HEK293 (cell line): ENCODE measurements around the gene ADCY7.

Experiments used
- HOXA7 ChIP-seq: sonication (generic); formaldehyde crosslinking; IDR thresholded peaks from 2 replicates; pipeline ENCODE4 v1.8.1; 2022; ENCODE audit warnings: missing genetic modification reagents, borderline replicate concordance
- KLF1 ChIP-seq: fragments of 450-650 bp; formaldehyde crosslinking; IDR thresholded peaks from 2 replicates; pipeline ENCODE4 v1.5.1; 2016; ENCODE audit warnings: missing biosample characterization, missing genetic modification characterization
- MEIS1 ChIP-seq: sonication (generic); formaldehyde crosslinking; IDR thresholded peaks from 2 replicates; pipeline ENCODE4 v1.8.1; 2022; ENCODE audit warnings: missing genetic modification reagents, mild to moderate bottlenecking, borderline replicate concordance
- TCF7L2 ChIP-seq: IDR thresholded peaks from 2 replicates; pipeline ENCODE4 v1.6.1; 2011; ENCODE audit warnings: low read depth, mild to moderate bottlenecking, inconsistent platforms, low read length, moderate library complexity, borderline replicate concordance
- ZNF155 ChIP-seq: fragments of 450-650 bp; formaldehyde crosslinking; IDR thresholded peaks from 2 replicates; pipeline ENCODE4 v1.5.1; 2016; ENCODE audit warnings: missing biosample characterization, missing genetic modification characterization
- ZNF274 ChIP-seq, 2 experiments: fragments of 200-500 bp in 1 of 2; fragments of 450-650 bp in 1 of 2; sonication (Bioruptor generic) in 1 of 2; formaldehyde crosslinking in 1 of 2; IDR thresholded peaks; 2 replicates each; pipeline versions ENCODE4 v1.5.1 to v1.6.1; 2014 to 2016; ENCODE audit warnings: borderline replicate concordance in 1 of 2, inconsistent platforms in 1 of 2, low read length in 1 of 2, missing biosample characterization in 1 of 2, missing genetic modification characterization in 1 of 2
- TF ChIP-seq, protein P1 (sequence below): fragments of 450-650 bp; formaldehyde crosslinking; IDR thresholded peaks from 2 replicates; pipeline ENCODE4 v1.5.1; 2016; ENCODE audit warnings: missing biosample characterization, missing genetic modification characterization
- TF ChIP-seq, protein P2 (sequence below): fragments of 450-650 bp; formaldehyde crosslinking; IDR thresholded peaks from 2 replicates; pipeline ENCODE4 v1.5.1; 2016; ENCODE audit warnings: missing biosample characterization, missing genetic modification characterization
- TF ChIP-seq, protein P3 (sequence below): fragments of 450-650 bp; formaldehyde crosslinking; IDR thresholded peaks from 2 replicates; pipeline ENCODE4 v1.5.1; 2016; ENCODE audit warnings: missing biosample characterization, missing genetic modification characterization, low read depth
- TF ChIP-seq, protein P4 (sequence below): fragments of 450-650 bp; formaldehyde crosslinking; IDR thresholded peaks from 2 replicates; pipeline ENCODE4 v1.5.1; 2016; ENCODE audit warnings: missing biosample characterization, missing genetic modification characterization

DNA sequence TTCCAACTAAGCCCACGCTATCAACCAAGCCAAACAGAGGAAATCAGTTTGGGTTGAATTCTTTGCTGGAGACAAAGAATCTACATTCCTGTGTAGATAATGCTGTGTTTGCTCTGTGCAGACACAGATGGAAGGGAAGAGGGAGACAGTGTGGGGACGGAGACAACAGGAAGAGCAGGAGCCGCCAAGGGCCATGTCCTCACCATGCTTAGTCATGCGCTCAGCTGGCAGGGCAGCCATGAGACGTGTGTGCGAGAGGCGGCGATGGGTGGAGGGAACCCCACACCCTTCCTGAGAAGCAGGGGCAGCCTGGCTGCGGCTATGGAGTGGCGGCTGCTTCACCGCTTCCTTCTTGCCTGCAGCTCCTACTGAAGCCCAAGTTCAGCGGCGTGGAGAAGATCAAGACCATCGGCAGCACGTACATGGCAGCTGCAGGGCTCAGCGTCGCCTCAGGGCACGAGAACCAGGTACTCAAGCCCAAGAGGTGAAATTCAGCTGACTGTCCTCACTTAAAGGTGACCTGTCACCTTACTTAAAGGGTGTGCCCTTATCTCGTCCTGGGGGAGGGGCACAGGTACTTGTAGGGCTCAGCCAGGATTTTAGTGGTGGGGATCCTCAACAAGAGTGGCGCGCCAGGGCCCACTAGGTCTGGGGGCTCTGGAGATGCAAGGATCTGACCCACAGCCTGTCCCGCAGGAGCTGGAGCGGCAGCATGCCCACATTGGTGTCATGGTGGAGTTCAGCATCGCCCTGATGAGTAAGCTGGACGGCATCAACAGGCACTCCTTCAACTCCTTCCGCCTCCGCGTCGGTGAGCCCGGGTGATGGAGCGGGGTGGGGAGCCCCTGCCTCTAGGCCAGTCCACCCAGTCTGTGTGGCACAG, 47.5 kb downstream of the ADCY7 start:
- TF ChIP-seq, protein P1, sequence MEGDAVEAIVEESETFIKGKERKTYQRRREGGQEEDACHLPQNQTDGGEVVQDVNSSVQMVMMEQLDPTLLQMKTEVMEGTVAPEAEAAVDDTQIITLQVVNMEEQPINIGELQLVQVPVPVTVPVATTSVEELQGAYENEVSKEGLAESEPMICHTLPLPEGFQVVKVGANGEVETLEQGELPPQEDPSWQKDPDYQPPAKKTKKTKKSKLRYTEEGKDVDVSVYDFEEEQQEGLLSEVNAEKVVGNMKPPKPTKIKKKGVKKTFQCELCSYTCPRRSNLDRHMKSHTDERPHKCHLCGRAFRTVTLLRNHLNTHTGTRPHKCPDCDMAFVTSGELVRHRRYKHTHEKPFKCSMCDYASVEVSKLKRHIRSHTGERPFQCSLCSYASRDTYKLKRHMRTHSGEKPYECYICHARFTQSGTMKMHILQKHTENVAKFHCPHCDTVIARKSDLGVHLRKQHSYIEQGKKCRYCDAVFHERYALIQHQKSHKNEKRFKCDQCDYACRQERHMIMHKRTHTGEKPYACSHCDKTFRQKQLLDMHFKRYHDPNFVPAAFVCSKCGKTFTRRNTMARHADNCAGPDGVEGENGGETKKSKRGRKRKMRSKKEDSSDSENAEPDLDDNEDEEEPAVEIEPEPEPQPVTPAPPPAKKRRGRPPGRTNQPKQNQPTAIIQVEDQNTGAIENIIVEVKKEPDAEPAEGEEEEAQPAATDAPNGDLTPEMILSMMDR, result no peak
- TF ChIP-seq ZNF274 (IDR thresholded peaks at IDR 0.05; ENCODE audit: low read length) (no peak), ZNF274 (tag by site-specific recombination; IDR thresholded peaks at IDR 0.05; ENCODE audit: borderline replicate concordance) (no peak), ZNF155 (tag by site-specific recombination) (no peak), KLF1 (tag by site-specific recombination) (no peak), TCF7L2 (no peak), HOXA7 (no peak), MEIS1 (no peak)
- TF ChIP-seq, protein P2, sequence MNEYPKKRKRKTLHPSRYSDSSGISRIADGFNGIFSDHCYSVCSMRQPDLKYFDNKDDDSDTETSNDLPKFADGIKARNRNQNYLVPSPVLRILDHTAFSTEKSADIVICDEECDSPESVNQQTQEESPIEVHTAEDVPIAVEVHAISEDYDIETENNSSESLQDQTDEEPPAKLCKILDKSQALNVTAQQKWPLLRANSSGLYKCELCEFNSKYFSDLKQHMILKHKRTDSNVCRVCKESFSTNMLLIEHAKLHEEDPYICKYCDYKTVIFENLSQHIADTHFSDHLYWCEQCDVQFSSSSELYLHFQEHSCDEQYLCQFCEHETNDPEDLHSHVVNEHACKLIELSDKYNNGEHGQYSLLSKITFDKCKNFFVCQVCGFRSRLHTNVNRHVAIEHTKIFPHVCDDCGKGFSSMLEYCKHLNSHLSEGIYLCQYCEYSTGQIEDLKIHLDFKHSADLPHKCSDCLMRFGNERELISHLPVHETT (tag by site-specific recombination), result no peak
- TF ChIP-seq, protein P3, sequence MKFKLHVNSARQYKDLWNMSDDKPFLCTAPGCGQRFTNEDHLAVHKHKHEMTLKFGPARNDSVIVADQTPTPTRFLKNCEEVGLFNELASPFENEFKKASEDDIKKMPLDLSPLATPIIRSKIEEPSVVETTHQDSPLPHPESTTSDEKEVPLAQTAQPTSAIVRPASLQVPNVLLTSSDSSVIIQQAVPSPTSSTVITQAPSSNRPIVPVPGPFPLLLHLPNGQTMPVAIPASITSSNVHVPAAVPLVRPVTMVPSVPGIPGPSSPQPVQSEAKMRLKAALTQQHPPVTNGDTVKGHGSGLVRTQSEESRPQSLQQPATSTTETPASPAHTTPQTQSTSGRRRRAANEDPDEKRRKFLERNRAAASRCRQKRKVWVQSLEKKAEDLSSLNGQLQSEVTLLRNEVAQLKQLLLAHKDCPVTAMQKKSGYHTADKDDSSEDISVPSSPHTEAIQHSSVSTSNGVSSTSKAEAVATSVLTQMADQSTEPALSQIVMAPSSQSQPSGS (tag by site-specific recombination), result no peak
- TF ChIP-seq, protein P4, sequence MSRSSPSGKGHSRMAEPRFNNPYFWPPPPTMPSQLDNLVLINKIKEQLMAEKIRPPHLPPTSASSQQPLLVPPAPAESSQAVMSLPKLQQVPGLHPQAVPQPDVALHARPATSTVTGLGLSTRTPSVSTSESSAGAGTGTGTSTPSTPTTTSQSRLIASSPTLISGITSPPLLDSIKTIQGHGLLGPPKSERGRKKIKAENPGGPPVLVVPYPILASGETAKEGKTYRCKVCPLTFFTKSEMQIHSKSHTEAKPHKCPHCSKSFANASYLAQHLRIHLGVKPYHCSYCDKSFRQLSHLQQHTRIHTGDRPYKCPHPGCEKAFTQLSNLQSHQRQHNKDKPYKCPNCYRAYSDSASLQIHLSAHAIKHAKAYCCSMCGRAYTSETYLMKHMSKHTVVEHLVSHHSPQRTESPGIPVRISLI, result no peak
